Stromal cell of bone marrow (primary cell): ENCODE measurements around the gene BMPR1B.
"Not testable (repeated sequence)": the region's sequence is repeated elsewhere in the genome, so short reads cannot be mapped to it uniquely, and the experiment has no call there.

ENCODE experiments used
- DNase-seq: peaks from one replicate; pipeline ENCODE4 v3.0.0-alpha.2; 2012; ENCODE audit warnings: low read depth

The BMPR1B gene

DNA sequence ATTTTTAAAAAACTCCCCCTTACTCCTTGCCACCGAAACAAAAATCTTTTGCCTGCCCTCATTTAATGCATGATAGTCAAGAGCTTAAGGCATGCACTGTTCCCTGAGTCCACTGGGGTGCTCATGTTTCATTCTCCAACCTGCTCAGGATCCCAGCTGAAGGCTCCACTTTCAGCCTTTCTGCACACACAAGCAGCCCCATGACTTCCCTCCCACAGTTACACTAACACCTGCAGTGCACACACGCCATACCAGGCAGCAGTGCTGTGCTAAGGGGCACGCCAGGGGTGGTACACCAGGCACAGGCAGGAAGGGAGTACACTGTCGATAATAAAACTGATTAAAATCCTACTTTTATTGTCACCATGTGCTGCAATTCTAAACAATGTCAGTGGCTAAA, 385.2 kb downstream of the BMPR1B start:
- DNase-seq, result no peak

GRCh38 chr4:95151255-95151654, 393.5 kb downstream of the BMPR1B start:
- DNase-seq, result no peak

GRCh38 chr4:95153182-95153581, 395.4 kb downstream of the BMPR1B start:
- DNase-seq, result no peak

DNA sequence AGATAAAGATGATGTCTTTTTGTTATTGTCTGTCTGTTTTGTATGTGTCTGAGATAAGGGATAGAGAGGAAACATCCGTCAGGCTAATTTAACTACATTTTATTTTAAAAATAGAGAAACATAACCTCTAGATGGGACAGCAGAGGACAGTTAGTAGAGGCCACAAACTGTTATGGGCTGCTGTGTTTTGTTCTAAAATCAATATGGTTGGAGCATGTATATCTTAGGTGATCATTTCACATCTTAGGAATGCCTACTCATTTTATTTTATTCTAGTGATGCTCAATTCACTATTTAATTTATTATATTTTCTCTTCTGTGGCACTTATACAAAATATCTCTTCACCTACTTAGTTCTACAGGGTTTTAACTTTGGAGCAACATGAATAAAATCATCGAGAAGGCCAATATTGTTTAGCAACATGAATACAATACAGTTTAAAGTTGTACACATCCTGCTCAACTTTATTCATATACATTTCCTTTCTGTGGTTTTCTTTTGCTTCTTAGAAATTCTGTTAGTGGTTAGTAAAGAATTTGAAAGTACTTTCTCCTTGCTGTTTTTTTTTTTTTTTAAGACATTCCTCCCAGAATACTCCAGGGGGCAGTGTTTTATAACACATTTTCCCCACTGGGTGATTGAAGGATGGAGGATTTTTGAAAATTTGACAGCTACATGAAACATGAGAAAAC, 398.1 kb downstream of the BMPR1B start:
- peak; percentile 62 for DNase-seq

DNA sequence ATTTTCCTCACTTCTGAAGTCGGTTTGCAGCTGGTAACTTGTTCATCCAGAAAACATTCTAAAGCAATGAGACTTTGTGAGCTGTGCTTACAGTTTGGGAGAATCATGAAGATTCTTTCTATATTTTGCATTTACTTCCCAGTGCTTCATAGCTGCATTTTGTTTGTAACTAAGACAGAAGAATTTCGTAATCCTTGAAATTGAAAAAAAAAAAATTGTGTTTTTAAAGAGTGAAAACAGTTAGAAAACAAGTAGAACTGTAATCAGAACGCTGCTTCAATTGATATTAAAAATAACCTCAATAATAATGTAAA, 398.7 kb downstream of the BMPR1B start:
- no peak for DNase-seq

GRCh38 chr4:95157596-95157995, 399.8 kb downstream of the BMPR1B start:
- no peak for DNase-seq

DNA sequence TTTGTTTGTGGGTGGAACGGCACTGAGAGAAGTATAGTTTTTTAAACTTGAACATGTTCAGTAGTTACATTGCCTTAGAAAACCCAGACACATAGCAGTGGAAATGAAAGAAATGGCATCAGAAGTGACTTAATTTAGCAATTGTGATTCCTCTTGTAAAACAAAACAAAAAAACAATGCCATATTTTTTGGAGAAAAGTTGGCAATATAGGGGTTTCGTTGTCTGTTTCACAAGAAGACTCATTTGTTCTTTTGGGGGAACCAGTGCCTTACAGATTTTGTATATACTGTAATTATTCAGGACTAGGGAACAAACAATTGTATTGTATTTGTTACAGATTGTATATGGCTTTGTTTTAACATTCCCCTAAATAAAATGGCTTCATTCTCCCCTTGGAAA, 400.3 kb downstream of the BMPR1B start:
- DNase-seq, result no peak

DNA sequence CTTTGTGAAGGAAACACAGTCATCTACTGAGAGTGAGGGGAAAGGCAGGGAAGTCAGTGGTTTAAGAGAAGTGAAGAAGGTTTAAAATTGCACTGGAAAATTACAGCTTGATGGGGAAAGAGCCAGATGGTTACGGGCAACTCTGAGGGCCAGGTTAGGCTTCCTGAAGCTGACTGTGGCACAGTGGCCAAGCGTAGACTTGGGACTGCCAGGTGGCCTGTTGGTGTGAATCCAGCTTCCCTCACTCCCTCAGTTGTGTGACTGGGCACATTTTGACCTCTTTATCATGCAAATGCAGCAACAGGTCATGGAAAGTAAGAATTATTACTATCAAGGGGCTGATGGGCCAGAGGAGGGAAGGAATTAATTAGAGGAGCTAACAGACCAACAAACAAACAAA, 400.9 kb downstream of the BMPR1B start:
- DNase-seq, result no peak

- no peak for DNase-seq
Measured at GRCh38 chr4:95159384-95159783, 401.6 kb downstream of the BMPR1B start.

- DNase-seq, result no peak
Measured at GRCh38 chr4:95161781-95162469, 404.2 kb downstream of the BMPR1B start.

GRCh38 chr4:95162867-95163266, 405.1 kb downstream of the BMPR1B start:
- DNase-seq, result no peak

DNA sequence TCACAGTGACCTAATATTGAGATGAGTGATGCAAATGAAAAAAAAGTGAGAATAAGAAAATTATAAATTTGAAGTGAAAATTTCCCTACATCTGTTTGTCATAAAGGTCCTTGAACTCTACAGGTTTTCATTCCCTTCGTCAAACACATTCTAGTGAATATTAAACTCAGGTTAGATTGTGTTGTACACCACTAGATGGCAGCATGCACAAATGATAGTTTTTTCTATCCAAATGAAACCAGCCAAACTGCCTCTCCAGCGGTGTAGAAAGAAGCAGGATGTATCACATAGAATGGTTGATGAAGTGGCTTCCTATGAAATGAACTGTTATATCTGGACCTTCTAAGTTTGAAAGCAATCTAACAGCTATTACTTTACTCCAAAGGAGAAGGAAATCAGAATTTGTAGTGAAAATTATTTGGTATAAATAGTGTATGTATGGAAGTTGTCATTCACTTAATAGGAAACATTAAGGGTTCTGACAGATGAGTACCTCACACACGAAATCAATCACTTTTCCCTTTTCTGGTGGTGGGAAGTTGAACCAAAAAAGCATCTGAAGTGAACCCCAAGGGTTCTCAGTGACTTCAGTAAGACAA, 408.3 kb downstream of the BMPR1B start:
- DNase-seq, result peak; percentile 49

- no peak for DNase-seq
Measured at GRCh38 chr4:95167805-95168204, 410.1 kb downstream of the BMPR1B start.

GRCh38 chr4:95170176-95170575, 412.4 kb downstream of the BMPR1B start:
- DNase-seq, result no peak

DNA sequence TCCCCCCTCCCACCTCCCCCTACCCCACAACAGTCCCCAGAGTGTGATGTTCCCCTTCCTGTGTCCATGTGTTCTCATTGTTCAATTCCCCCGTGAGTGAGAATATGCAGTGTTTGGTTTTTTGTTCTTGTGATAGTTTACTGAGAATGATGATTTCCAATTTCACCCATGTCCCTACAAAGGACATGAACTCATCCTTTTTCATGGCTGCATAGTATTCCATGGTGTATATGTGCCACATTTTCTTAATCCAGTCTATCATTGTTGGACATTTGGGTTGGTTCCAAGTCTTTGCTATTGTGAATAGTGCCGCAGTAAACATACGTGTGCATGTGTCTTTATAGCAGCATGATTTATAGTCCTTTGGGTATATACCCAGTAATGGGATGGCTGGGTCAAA, 413.6 kb downstream of the BMPR1B start:
- not testable (repeated sequence) for DNase-seq

GRCh38 chr4:95178938-95179337, 421.2 kb downstream of the BMPR1B start:
- no peak for DNase-seq

GRCh38 chr4:95180531-95181242, 422.9 kb downstream of the BMPR1B start:
- DNase-seq, result no peak

GRCh38 chr4:95181243-95181995, 423.7 kb downstream of the BMPR1B start:
- no peak for DNase-seq

DNA sequence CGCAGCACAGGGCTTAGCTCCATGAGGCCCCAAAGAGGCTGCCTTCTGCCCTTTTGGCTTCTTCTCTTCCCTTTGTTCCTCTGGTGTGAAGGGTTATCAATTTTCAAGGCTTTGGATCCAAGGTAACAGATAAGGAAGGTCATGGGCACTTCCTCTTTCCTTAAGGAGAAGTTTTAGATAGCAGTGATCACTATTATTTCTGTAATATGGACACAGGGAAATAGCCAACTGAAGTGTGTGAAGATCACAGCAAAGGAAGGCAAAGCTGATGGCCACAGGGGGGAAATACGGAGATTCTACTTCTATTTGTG, 424.2 kb downstream of the BMPR1B start:
- DNase-seq, result no peak

- no peak for DNase-seq
Measured at GRCh38 chr4:95183656-95184408, 426.1 kb downstream of the BMPR1B start.

- DNase-seq, result no peak
Measured at GRCh38 chr4:95186666-95187065, 428.9 kb downstream of the BMPR1B start.
